NCI-H1436 (cell line): ENCODE data around the gene SLC6A9.

Source experiments
- DNase-seq: peaks from one replicate; lab custom pipeline; 2025; lab: John Stamatoyannopoulos, UW

SLC6A9 gene

DNA sequence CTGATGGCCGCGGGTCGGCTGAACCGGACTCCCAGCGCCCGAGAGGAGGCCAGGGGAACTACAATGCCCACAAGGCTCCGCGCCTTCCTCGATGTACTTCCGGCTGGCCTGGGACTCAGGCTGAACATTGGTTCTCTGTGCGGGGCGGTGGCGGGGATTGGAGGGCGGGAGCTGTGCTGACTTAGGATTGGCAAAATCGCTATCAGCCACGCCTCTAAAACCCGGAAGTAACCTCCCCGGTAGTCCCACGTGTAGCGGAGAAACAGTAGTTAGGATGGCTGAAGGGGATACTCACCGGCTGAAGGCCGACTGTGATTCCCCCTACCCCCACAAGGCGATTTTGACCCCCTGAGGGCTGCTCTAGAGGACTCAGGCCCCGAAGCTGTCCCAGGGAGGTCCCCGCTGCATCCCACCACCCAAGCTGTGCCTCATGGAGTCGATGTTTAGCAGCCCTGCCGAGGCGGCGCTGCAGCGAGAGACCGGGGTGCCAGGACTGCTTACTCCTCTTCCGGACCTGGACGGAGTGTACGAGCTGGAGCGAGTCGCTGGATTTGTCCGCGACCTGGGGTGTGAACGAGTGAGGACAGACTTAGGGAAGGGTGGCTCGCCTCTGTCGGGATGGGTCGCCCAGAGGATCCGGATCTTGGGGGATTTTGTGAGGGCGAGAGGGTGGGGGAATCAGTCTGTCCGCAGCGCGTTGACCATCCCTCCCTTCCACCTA lies 61.4 kb downstream of the SLC6A9 start, which contains the start of gene DPH2:
Gene DPH2, plus strand, starts transcription at position 265 of the 721 bp plus-strand sequence. Its CDS starts 166 bp downstream, at position 431.
- DNase-seq = peak; percentile 94

DNA sequence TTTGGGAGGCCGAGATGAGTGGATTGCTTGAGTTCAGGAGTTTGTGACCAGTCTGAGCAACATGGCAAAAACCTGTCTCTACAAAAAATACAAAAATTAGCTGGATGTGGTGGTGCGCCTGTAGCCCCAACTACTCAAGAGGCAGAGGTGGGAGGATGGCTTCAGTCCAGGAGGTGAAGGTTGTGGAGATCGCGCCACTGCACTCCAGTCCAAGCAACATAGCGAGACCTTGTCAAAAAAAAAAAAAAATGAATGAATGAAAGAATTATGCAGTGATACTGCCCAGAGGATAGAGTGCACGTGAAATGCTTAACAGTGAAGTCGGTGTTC lies 61.9 kb downstream of the SLC6A9 start:
- no peak for DNase-seq

DNA sequence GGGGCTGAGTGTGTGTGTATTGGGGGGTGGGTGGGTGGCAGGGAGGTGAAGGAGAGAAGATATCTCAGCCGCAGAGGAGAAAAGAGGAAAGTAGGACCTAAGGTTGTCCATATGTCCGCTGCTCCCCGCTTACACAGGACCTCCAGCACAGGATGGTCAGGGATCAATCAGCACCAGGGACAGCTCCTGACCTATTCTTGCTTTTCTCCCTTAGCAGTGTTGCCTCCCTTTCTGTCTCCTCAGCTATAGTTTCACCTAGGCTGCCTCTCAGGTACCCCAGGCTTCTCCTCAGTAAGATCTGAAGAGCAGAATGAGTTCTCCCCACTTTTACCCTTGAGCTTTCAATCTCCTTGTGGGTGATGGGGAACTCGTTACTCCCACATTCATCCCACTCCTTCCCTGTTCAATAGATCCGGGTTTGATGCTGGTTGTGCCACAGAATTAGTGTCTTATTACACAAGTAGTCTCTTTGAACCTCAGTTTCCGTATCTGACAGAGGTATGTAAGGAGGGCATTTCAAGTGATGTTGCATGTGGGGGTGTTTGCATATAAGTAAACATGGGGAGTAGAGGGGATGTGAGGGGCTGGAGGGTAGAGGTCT lies 62.8 kb downstream of the SLC6A9 start:
- DNase-seq = no peak

DNA sequence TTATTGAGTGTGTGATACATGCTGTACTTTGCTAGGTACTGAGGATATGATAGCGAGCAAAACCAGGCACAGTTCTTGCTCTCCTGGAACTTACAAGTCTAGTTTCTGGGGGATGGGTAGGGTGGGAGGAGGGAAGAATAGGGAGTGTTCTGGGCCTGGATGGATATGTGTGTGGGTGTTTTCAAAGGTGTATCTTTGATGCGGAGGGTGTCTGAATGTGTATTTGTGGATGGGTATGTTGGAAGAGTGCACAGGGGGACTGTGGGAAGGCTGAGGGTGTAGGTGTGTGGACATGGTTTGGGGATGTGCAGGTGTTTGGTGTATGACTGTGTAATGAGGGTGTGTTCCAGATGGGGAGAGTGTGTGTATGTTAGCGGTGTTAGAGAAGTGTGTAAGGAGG lies 65.9 kb downstream of the SLC6A9 start:
- no peak for DNase-seq

DNA sequence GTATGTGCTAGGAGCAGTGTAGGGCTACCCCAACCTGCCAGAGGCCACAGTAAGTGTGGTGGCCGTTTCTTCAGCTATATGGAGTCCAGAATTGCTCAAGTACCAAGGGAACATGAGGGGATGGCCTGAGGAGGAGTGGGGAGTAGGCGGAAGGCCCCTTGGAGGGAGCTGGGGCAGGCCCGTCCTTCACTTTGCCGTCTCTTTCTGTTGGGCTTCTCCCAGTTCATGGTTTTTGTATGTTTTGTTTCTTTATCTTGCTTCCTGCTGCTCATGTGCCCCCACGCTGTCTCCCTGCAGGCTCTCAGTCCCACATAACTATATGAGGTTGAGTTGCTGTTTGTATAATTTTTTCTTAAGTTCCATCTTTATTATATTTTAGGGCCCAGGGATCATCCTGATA lies 67.4 kb downstream of the SLC6A9 start:
- no peak for DNase-seq

DNA sequence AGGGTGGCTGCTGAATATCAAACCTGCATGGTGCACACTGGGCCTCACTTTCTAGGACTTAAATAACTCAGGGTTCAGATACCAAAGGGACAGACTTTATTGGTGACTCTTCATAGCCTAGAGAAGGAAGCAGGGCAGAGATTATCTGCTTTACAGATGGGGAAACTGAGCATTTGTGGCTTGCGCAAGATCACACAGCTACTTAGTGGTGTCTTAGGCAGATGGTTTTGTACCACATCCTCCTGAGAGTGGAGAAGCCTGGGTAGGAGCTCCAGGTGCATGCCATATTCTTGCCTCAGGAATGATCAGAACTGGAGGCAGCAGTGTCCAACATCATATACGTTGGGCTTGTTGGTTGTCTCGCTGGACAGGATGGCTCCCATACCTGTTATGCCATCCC lies 68.3 kb downstream of the SLC6A9 start:
- DNase-seq = no peak

DNA sequence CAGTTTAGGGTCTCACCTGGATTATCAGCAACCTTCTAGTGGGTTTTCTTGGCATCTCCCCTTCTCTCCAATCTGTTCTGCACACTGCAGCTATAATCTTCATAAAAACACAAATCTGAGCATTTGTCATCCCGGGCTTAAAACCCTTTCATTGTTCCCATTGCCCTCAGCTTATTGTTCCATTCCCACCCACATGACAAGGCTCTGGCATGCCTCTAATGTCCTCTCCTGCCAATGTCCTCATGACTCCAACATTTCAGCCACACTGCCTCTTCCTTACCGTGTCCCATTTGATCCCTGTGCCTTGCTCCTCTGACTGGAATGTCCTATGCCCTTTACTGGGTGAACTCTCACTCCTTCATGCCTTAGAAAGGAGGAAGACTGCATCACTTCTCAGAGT lies 68.9 kb downstream of the SLC6A9 start:
- no peak for DNase-seq

DNA sequence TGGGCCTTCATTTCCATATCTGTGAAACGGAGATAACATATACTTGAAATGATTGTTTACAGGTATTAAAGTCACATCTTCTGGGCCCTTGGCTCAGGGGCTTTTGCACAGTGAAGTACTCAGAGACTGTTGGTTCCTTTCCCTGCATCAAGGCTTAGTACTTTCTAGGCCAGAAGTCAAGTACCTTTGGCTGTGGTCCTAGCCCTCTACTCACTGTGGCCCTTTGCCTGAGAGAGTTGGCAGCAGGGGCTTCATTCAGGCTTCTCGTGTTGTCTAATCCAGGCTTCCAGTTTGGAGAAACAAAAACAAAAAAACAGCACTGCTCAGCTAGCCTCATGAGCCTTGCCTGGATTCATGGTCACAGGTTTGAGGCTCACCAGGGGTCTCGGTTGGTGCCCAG lies 69.6 kb downstream of the SLC6A9 start:
- DNase-seq = no peak

DNA sequence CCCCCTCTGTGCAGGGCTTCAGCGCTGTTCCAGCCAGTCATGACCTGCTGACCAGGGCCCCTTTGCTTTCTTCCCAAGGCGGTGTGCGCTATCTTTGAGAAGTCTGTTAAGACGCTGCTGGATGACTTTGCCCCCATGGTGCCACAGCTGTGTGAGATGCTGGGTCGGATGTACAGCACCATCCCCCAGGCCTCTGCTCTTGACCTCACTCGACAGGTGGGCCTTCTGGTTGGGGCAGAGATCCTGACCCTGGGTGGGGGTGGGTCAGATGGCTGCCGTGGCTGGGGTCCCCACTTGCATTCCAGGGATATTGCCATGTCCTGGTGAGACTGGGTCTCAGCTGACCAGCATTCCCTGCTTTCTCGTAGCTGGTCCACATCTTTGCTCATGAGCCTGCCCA lies 70.5 kb downstream of the SLC6A9 start:
- no peak for DNase-seq

DNA sequence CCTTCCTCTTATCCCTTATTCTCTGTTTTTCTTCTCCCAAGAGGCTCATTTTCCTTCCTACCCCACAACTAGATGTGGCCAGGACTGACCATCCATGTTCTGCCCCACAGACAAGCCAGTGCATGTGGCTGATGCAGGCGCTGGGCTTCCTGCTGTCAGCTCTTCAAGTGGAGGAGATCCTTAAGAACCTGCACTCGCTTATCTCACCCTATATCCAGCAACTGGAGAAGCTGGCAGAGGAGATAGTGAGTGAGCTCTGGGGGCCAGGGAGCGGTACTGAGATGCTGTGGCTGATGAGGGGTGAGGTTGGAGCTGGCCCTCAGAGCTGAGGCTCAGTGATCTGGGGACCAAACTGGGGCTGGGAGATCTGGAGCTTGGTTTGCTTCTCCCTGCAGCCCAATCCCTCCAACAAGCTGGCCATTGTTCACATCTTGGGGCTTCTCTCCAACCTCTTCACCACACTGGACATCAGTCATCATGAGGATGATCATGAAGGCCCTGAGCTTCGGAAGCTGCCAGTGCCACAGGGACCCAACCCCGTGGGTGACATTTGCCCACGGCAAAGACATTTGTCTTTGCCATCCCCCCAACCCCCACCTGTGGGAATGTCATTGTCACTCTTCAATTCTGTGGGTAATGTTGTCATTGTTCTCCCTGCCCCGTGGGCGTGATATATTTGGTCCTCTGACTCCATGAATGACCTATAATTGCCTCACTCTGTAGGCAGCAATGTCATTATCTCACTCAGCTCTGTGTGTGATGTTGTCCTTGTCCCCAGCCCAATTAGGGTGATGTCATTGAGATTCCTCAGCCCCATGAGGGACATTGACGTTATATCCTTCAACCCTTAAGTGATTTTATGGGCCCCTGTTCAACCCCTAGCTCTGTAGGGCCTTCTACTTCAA lies 72.7 kb downstream of the SLC6A9 start:
- no peak for DNase-seq

DNA sequence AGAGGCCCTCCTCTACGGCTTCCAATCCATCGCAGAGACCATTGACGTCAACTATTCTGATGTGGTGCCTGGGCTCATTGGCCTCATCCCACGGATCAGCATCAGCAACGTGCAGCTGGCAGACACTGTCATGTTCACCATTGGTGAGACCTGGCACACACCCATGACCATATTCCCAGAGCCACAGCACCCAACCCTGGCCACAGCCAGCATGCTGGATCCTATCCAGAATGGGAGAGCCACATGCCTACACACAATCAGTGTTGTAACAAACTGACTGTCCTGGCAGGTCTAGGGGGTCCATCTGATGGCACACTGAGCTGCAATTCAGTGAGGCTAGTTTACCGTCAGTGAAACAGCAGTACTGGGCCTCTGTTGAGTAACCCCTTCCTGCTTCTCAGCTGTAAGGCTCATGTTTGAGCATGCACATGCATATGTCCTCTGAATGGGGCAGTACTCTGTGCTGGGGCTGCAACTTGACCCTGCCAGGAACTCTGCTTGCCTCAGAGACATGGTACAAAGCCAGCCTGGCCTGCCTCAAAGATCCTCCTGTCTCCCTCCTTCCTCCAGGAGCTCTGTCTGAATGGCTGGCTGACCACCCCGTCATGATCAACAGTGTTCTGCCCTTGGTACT lies 73.7 kb downstream of the SLC6A9 start:
- DNase-seq = no peak

DNA sequence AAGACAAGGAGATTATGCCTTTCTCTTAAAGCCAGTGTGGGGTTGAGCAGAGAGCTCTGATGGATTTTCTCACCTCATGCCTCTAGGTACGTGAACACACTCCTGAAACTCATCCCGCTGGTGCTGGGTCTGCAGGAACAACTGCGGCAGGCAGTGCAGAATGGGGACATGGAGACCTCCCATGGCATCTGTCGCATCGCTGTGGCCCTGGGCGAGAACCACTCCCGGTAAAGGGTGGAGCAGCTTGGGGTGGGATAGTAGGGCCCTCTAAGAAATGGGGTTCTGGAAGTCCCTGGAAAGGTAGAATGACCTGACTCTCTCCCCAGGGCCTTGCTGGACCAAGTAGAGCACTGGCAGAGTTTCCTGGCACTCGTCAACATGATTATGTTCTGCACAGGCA lies 75.0 kb downstream of the SLC6A9 start:
- DNase-seq = no peak

DNA sequence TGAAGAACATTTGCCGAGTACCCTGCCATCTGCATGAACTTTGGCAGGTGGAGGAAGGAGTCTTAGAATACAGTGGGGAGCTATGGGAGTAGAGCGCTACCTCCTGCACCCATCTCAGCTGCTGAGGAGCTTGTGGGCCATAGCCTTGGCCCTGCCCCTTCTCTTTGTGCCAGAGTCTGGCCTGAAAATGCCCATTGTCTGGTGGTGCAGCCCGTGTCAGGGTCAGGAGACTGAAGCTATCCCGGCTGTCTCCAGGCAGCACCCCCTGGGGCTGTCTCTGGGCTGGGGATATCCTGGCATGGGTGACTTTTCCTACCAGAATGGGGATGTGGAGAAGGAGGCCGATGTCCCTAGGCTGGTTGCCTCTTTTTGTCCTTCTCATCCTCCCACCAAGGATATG lies 77.2 kb downstream of the SLC6A9 start:
- DNase-seq = no peak

DNA sequence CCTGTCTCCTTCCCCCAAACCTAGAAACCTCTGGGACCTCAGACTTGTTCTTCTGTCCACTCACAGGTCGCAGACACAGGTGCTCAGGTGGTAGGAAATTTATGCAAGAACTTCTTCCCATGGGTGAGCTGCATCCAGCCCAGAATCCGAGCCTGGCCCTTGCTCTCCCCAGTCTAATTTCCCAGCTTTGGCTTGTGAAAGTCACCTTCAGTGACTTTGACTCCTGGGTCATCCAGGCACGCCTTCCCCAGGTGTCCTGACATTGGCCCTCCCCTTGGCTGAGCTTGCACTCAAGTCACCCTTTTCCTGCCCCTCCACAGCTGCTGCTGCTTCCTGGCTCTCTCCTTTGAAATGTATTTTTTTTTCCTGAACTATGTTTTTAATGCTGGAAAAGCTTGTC lies 77.9 kb downstream of the SLC6A9 start:
- DNase-seq = no peak

DNA sequence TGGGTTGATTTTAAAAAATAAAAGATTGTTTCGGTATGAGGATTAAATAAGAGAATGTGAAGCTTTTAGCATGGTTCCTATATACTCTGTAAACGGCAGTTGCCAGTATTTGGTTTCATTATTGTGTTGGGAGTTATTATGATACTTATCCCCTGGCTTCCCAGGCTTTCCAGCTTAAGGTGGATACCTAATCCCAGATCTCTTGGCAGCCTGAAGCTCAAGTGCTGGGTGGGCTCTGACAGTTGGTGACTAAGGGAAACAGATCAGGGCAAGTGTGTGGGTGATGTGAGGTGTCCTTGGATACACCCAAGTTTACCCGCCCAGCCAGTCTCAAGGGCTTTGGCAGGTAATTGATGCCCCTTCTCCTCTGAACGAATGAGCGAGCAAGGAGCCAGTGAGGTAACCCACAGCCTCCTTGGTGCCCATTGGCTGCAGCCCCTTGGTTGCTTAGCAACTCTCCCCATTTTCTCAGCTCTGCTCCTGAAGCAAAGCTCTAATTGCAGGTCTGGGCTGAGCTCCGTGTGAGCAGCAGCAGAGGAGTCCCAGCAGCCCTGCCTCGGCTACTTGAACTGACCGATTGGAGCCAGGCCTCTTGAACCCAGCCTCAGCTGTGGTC lies 78.4 kb downstream of the SLC6A9 start:
- peak; percentile 99 for DNase-seq

DNA sequence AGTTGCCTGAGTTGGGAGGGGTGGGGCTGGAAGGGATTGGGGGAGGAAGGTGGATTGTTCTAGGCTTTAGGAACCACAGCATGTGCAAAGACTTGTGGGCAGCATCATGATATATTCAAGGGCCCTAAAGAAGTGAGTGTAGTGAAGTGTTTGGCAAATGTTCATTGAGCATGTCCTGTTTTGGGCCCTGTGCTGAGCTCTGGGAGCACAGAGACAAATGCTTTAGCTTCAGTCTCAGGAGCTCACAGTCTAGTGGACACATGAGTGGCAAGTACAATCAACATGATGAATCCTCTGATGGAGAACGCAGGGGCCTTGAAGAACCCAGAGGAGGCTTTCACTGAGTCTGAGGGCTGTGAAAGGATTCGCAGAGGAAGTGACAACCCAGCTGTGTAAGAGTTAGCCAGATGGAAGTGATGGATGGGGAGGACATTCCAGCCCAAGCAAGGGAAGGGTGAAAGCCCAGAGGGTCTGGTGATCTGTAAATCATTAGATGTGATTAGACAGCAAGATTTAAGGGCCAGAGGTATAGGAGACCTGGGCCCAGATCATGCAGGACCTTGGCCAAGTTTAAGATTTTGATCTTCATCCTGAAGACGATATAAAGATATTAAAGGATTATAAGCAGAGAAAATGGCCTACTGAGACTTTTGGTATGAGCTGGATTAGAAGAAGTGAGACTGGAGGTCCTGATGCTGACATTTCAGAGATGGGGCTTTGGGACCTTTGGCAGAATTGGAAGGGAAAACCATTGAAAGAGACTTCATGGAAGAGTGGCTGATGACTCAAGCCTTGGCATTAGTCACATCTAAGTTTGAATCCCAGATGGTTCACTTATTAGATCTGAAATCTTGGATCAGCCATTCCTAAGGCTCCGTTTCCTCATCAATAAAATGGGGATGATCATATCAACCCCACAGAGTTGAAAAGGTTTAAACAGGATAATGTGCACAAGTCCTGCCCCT lies 80.0 kb downstream of the SLC6A9 start:
- DNase-seq = no peak

DNA sequence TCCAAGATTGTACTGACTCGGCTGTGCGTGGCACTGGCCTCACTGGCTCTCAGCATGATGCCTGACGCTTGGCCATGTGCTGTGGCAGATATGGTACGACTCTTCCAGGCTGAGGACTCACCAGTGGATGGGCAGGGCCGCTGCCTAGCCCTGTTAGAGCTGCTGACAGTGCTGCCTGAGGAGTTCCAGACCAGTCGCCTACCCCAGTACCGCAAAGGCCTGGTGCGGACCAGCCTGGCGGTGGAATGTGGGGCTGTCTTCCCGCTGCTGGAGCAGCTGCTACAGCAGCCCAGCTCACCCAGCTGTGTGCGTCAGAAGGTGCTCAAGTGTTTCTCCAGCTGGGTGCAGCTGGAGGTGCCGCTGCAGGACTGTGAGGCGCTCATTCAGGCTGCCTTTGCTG lies 81.6 kb downstream of the SLC6A9 start:
- DNase-seq = no peak

DNA sequence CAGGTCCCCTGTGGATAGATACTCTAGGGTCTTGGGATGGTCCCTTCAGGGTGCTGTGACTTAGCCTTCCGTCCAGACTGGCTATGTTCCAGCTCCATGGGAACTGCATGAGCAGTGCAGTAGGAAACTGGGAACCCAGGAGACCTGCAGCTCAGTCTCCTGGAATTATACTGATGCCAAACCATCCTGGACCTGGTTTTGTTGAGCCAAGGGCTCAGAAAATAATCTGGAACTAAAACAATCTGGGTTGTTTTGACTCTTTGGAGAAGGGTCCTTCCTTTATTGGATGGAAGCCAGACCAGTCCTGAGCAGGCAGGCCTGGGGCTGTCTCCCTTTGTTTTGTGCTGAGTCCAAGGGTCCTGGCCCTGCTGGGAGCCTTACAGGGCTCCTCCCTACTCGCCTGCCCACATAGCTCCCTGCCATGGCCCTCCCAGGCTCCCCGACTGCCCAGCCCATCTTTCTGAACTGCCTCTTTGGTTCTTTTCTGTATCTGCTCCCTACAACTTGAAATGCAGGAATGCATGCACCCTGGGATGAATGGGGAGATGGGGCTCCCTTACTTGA lies 83.3 kb downstream of the SLC6A9 start:
- DNase-seq = no peak

DNA sequence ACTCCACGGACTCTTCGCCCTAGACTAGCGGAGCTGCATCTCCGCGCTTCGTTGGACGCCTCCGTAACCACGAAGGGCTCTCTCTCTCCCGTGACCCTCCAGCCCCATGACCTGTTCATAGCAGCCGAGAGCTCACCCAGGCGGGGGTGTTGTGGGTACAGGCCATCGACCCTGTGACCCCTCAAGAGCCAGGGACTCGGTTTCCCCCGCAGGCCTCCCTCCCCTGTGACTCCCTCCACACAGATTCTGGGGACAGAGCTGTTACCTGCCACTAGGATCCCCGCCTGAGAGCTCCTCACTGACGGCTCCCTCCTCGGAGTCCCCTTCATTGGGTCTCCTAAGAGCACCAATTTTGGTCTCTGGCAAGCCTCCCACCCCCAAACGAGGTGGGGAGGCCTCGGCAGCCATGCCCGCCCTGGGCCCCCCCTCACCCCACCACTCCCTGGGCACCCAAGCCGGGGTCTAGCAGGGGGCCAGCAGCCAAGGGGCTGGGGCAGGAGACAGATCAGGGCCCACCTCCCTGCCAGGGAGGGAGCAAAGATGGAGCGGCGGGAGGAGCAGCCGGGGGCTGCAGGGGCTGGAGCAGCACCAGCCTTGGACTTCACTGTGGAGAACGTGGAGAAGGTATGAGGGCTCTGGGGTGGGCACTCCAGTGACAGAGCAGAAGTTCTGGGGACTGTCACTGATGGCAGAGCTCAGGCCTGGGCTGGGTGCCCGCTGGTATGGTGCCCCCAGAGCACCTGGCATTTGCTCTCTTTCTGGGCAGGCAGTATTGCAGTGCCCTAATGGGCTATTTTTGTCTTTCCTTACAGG lies 84.0 kb downstream of the SLC6A9 start:
- no peak for DNase-seq
